Lung (tissue), 12 donors: ENCODE measurements around the gene SPON2. TPM values are rescaled to one million over a fixed set of nuclear protein-coding genes. Genes with fewer than 3 reads are reported as not detected.

ENCODE experiments used
- ATAC-seq: fragments of 200-7000 bp; cut with Tn5 transposase; one replicate; pipeline ENCODE4 v1.9.1; 2020; ENCODE audit warnings: moderate number of reproducible peaks; ENCODE audit not compliant: insufficient read depth, low FRiP score
- DNase-seq, 3 donors: peaks; one replicate each; pipeline ENCODE4 v3.0.0-alpha.2; 2013 to 2017
- H3K27ac ChIP-seq, 2 donors: one replicate each; pipeline ENCODE4 v1.5.1; 2013; ENCODE audit warnings: mild to moderate bottlenecking in 2 of 2, moderate library complexity in 2 of 2, control low read depth in 1 of 2, inconsistent platforms in 1 of 2, low read depth in 1 of 2, low read length in 1 of 2
- H3K27me3 ChIP-seq, 3 donors: one replicate each; pipeline ENCODE4 v1.5.1; 2013; ENCODE audit warnings: low read length in 2 of 3; ENCODE audit not compliant: control insufficient read depth in 3 of 3, insufficient read depth in 3 of 3
- H3K36me3 ChIP-seq, 4 donors: one replicate each; pipeline ENCODE4 v1.5.1; 2013; ENCODE audit warnings: low read length in 4 of 4, mild to moderate bottlenecking in 1 of 4, moderate library complexity in 1 of 4; ENCODE audit not compliant: control insufficient read depth in 4 of 4, insufficient read depth in 4 of 4
- H3K4me1 ChIP-seq, 5 donors: one replicate each; pipeline ENCODE4 v1.5.1; 2013; ENCODE audit warnings: low read length in 5 of 5, mild to moderate bottlenecking in 2 of 5, moderate library complexity in 1 of 5; ENCODE audit not compliant: control insufficient read depth in 5 of 5, insufficient read depth in 5 of 5
- H3K4me3 ChIP-seq: one replicate; pipeline ENCODE4 v1.5.1; 2013; ENCODE audit warnings: mild to moderate bottlenecking, control low read depth, moderate library complexity
- H3K9ac ChIP-seq, 2 donors: one replicate each; pipeline ENCODE4 v1.5.1; 2013; ENCODE audit warnings: low read length in 2 of 2, control low read depth in 1 of 2; ENCODE audit not compliant: insufficient read depth in 1 of 2
- H3K9me3 ChIP-seq, 4 donors: one replicate each; pipeline ENCODE4 v1.5.1; 2013; ENCODE audit warnings: low read length in 3 of 4, mild to moderate bottlenecking in 1 of 4, moderate library complexity in 1 of 4; ENCODE audit not compliant: control insufficient read depth in 4 of 4, insufficient read depth in 3 of 4
- WGBS, 2 donors: extraction: QIAGEN DNeasy Blood & Tissue Kit; methylation state at CpG; one replicate each; pipeline ENCODE4 v1.1.7; 2013; 5-methylcytosine and 5-hydroxymethylcytosine counted together
- polyA plus RNA-seq, 2 donors: library from polyadenylated mRNA; stranded (reverse); fragments of 200-250 nt; gene quantifications; one replicate each; pipeline ENCODE4 v1.2.1, GENCODE V29; 2013
- total RNA-seq, 2 donors: library from RNA; depleted of rRNA in 1 of 2; stranded (reverse); fragments of >200 nt in 1 of 2; gene quantifications; one replicate each; pipeline ENCODE4 v1.2.1, GENCODE V29; 2014 to 2021
- TF ChIP-seq, protein P1 (sequence below): IDR thresholded peaks from 2 replicates; pipeline ENCODE4 v1.5.1; 2012; ENCODE audit warnings: mild to moderate bottlenecking; ENCODE audit errors: control extremely low read depth, extremely low read depth
- donor health status: control.
- donor health status: control.
- donor health status: Bipolar disorder and iron deficiency.
- donor health status: healthy.
- donor health status: DM: yes; HTN: yes; CAD: no.

The SPON2 gene
- total and polyA plus RNA-seq, 4 donors: 21.0 to 106 (median 68.5) TPM

GRCh38 chr4:1210241-1210841 lies 38.0 kb upstream of the SPON2 start:
- Histone ChIP-seq H3K27me3 (no peaks in the 10 kb centered on the region), H3K36me3 (peaks cover 0 to 43% (median 18%) of the 10 kb centered on the region in 4 donors), H3K4me3 (no peak overlapping the region), H3K4me1 (peaks cover 10 to 73% (median 25%) of the 10 kb centered on the region in 5 donors), H3K9ac (no peak overlapping the region), H3K27ac (peak overlapping the region in 1 of 2 donors; percentile 43), H3K9me3 (no peaks in the 10 kb centered on the region)
- no peak for DNase-seq
- 84% methylated on average over 22 of the region's 22 CpGs for WGBS, 2 donors
- no peak for ATAC-seq
- TF ChIP-seq, protein P1, sequence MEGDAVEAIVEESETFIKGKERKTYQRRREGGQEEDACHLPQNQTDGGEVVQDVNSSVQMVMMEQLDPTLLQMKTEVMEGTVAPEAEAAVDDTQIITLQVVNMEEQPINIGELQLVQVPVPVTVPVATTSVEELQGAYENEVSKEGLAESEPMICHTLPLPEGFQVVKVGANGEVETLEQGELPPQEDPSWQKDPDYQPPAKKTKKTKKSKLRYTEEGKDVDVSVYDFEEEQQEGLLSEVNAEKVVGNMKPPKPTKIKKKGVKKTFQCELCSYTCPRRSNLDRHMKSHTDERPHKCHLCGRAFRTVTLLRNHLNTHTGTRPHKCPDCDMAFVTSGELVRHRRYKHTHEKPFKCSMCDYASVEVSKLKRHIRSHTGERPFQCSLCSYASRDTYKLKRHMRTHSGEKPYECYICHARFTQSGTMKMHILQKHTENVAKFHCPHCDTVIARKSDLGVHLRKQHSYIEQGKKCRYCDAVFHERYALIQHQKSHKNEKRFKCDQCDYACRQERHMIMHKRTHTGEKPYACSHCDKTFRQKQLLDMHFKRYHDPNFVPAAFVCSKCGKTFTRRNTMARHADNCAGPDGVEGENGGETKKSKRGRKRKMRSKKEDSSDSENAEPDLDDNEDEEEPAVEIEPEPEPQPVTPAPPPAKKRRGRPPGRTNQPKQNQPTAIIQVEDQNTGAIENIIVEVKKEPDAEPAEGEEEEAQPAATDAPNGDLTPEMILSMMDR: no peak

DNA sequence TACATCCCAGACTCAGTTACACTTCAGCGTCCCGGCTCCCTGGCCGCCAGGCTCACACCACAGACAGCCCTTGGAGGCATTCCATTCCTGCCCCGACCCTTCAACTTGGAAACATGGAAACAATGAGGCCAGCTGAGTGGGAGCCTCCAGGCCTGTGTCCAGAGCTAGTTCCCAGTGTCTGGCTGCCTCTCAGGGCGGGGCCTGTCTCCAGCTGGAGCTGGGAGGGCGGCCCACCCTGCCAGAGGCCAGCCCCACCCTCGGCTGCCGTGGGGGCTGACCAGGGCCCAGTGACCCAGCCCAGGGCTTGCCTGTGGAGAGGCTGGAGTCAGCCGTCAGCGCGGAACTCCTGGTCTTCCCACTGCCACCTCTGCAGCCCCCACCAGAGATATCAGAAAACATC lies 37.4 kb upstream of the SPON2 start:
- no peaks in the 10 kb centered on the region for H3K9me3 ChIP-seq
- H3K27ac ChIP-seq: peak overlapping the region in 1 of 2 donors; percentile 88
- H3K27me3 ChIP-seq: no peaks in the 10 kb centered on the region
- DNase-seq: peak; percentile 79 to 85 (median 83)
- 51 to 71% methylated on average over 10 to 11 of the region's 11 CpGs for WGBS, 2 donors
- H3K9ac ChIP-seq: no peak overlapping the region
- TF ChIP-seq, protein P1: no peak
- H3K36me3 ChIP-seq: peaks cover 0 to 38% (median 13%) of the 10 kb centered on the region in 4 donors
- peaks cover 10 to 73% (median 28%) of the 10 kb centered on the region in 5 donors for H3K4me1 ChIP-seq
- ATAC-seq: peak; percentile 37
- H3K4me3 ChIP-seq: no peak overlapping the region

DNA sequence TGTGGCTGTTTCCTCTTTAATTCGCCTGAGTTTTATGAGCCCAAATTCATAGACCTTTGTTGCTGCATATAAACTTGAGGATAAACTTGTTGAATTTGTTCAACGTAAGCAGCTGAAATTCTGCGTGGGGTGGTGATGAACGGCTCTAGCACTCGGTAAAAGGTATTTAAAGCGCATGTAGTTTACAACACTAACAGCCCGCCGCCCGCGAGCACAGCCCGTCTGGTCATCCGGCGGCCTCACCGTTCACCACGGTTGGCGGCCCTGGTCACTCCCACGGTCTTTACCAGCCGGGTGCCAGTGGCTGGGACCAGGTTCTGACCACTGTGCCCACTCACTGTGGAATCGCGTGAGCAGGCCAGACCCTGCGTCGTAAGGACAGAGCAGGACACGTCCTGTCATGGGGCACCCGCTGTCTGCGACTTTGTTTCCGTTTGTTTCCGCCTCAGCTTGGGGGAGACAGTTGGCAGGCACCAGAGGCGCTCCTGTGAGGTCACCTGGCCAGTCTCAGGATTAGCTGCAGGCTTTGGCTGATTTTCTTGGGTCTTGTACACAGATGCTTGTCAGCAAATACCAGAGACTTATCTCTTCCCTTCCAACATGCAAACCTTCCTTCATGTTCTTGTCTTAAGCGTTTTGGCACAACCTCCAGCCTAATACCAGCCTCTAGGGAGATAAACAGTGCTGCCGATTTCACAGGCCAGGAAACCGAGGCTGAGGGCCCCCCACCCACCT lies 36.8 kb upstream of the SPON2 start:
- peaks cover 10 to 73% (median 29%) of the 10 kb centered on the region in 5 donors for H3K4me1 ChIP-seq
- TF ChIP-seq, protein P1: no peak
- no peak overlapping the region for H3K4me3 ChIP-seq
- 67 to 75% methylated on average over 31 of the region's 31 CpGs for WGBS, 2 donors
- H3K9ac ChIP-seq: no peak overlapping the region
- peaks cover 0 to 31% (median 13%) of the 10 kb centered on the region in 4 donors for H3K36me3 ChIP-seq
- ATAC-seq (no peak), DNase-seq (peak in 2 of 3 donors; percentile 48 to 52)
- no peaks in the 10 kb centered on the region for H3K27me3 ChIP-seq
- peak overlapping the region in 1 of 2 donors; percentile 88 for H3K27ac ChIP-seq
- H3K9me3 ChIP-seq: no peaks in the 10 kb centered on the region
